GM23248 (cell line): ENCODE measurements around the gene LAPTM5. TPM values are rescaled to one million over a fixed set of nuclear protein-coding genes. Genes with fewer than 3 reads are reported as not detected.

Experiments used
- DNase-seq: peaks from one replicate; pipeline ENCODE4 v3.0.0-alpha.2; 2015
- H2AFZ ChIP-seq: fragments of 200-600 bp; sonication (generic); 2 replicates; pipeline ENCODE4 v1.6.1; 2016; ENCODE audit warnings: antibody characterized with exemption
- H3F3A ChIP-seq: fragments of 200-600 bp; sonication (generic); 2 replicates; pipeline ENCODE4 v1.6.1; 2016; ENCODE audit warnings: mild to moderate bottlenecking, antibody characterized with exemption, mixed run types; ENCODE audit not compliant: insufficient read depth
- H3K27ac ChIP-seq: fragments of 200-600 bp; sonication (generic); 2 replicates; pipeline ENCODE4 v1.5.1; 2016; ENCODE audit warnings: mild to moderate bottlenecking
- H3K27me3 ChIP-seq: fragments of 200-600 bp; sonication (generic); replicated peaks from 2 replicates; pipeline ENCODE4 v1.6.1; 2016; ENCODE audit warnings: mild to moderate bottlenecking; ENCODE audit not compliant: insufficient read depth
- H3K36me3 ChIP-seq: fragments of 200-600 bp; sonication (generic); 2 replicates; pipeline ENCODE4 v1.6.1; 2016; ENCODE audit warnings: low read depth, mild to moderate bottlenecking
- H3K4me1 ChIP-seq: fragments of 200-600 bp; sonication (generic); 2 replicates; pipeline ENCODE4 v1.6.1; 2016; ENCODE audit warnings: mild to moderate bottlenecking; ENCODE audit not compliant: insufficient read depth
- H3K4me2 ChIP-seq: fragments of 200-600 bp; sonication (generic); one replicate; pipeline ENCODE4 v1.6.1; 2016; ENCODE audit warnings: mild to moderate bottlenecking; ENCODE audit not compliant: unreplicated experiment
- H3K4me3 ChIP-seq: fragments of 200-600 bp; sonication (generic); 2 replicates; pipeline ENCODE4 v1.5.1; 2016; ENCODE audit warnings: mild to moderate bottlenecking
- H3K79me2 ChIP-seq: fragments of 200-600 bp; sonication (generic); 2 replicates; pipeline ENCODE4 v1.6.1; 2016; ENCODE audit warnings: mild to moderate bottlenecking; ENCODE audit not compliant: insufficient read depth
- H3K9ac ChIP-seq: fragments of 200-600 bp; sonication (generic); 2 replicates; pipeline ENCODE4 v1.6.1; 2016; ENCODE audit warnings: mild to moderate bottlenecking
- H3K9me2 ChIP-seq: fragments of 200-600 bp; sonication (generic); 2 replicates; pipeline ENCODE4 v1.6.1; 2016; ENCODE audit warnings: mixed run types, mild to moderate bottlenecking, moderate library complexity; ENCODE audit not compliant: insufficient read depth
- H3K9me3 ChIP-seq: fragments of 200-600 bp; sonication (generic); one replicate; pipeline ENCODE4 v1.6.1; 2017; ENCODE audit warnings: low read depth
- H4K20me1 ChIP-seq: fragments of 200-600 bp; sonication (generic); 2 replicates; pipeline ENCODE4 v1.6.0; 2016; ENCODE audit not compliant: insufficient read depth
- EZH2 ChIP-seq: fragments of 200-600 bp; sonication (generic); IDR thresholded peaks from 2 replicates; pipeline ENCODE4 v1.6.1; 2018; ENCODE audit warnings: antibody characterized with exemption, mild to moderate bottlenecking; ENCODE audit not compliant: insufficient read depth, poor library complexity, severe bottlenecking
- EZH2phosphoT487 ChIP-seq: fragments of 200-600 bp; sonication (generic); IDR thresholded peaks from 2 replicates; pipeline ENCODE4 v1.6.1; 2018; ENCODE audit warnings: antibody characterized with exemption, moderate library complexity, mild to moderate bottlenecking, low read depth; ENCODE audit not compliant: insufficient read depth
- WGBS, 2 experiments: methylation state at CpG; one replicate each; pipeline ENCODE4 v1.1.6; 2015 to 2017; ENCODE audit warnings: low lambda C conversion rate in 2 of 2, low coverage in 1 of 2; ENCODE audit errors: missing lambda C conversion rate in 2 of 2; 5-methylcytosine and 5-hydroxymethylcytosine counted together
- in situ Hi-C: fragments of 300-500 bp; cut with MboI; formaldehyde crosslinking; loops from 2 replicates; pipeline ENCODE4 v1.15.0; 2020
- polyA plus RNA-seq: library from polyadenylated mRNA; unstranded; fragments of >200 nt; fragmentation: Nextera tagmentation; extraction: Ambion mirVana; gene quantifications from 2 replicates; pipeline ENCODE4 v1.2.1, GENCODE V29; 2016
- total RNA-seq: library from RNA; depleted of rRNA; stranded (reverse); fragments of >200 nt; shearing (Covaris generic); gene quantifications from 2 replicates; pipeline ENCODE4 v1.2.3, GENCODE V29; 2014

Gene LAPTM5
- total and polyA plus RNA-seq, 2 experiments from 2014 or later = 0.36 TPM; not detected in 1

- Histone ChIP-seq H2AFZ (no peak overlapping the region), H3K27me3 (no peaks in the 10 kb centered on the region), H3K4me2 (no peak overlapping the region), H3K4me1 (0 out of 2 replicates have a peak, but pooled peaks cover 3% of the 10 kb centered on the region), H3K27ac (no peak overlapping the region), H3K9me2 (no peaks in the 10 kb centered on the region), H3K9ac (no peak overlapping the region), H3K79me2 (no peaks in the 10 kb centered on the region), H3F3A (no peaks in the 10 kb centered on the region), H3K9me3 (no peaks in the 10 kb centered on the region), H4K20me1 (no peaks in the 10 kb centered on the region), H3K36me3 (no peaks in the 10 kb centered on the region), H3K4me3 (no peak overlapping the region)
- WGBS, 2 experiments = 80% methylated on average over 9 of the region's 9 CpGs
- peak; percentile 31 for DNase-seq
- in situ Hi-C loops = no loop called here
- no peak for TF ChIP-seq EZH2phosphoT487
- no peak for TF ChIP-seq EZH2
Observed at GRCh38 chr1:30798389-30799232, 41.0 kb upstream of the LAPTM5 start.

DNA sequence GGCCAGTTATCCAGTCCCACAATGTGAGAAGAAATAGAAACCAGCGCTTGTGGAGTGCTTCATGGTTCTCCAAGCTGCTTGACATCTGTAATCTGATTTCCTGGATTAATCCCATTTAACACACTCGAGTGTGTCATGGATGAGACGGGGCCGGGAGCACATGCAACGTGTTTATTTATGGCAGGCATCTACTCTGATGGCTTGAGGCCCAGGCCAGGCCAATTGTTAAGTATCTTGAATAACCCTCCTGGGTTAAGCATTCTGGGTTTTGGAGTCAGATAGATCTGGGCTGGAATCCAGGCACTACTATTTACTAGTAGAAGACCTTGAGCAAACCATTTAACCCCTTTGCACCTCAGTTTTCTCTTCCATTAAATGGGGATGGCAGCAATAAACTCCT is 37.5 kb upstream of the LAPTM5 start:
- Histone ChIP-seq H3K9me2 (no peaks in the 10 kb centered on the region), H3K27me3 (no peaks in the 10 kb centered on the region; the same call in 1 of the 2 replicates), H3K4me1 (0 out of 2 replicates have a peak, but pooled peaks cover 3% of the 10 kb centered on the region), H3K9me3 (no peaks in the 10 kb centered on the region), H3F3A (no peaks in the 10 kb centered on the region), H3K36me3 (no peaks in the 10 kb centered on the region), H3K4me3 (no peak overlapping the region), H3K9ac (no peak overlapping the region), H3K4me2 (no peak overlapping the region), H4K20me1 (no peaks in the 10 kb centered on the region), H2AFZ (no peak overlapping the region), H3K27ac (no peak overlapping the region), H3K79me2 (no peaks in the 10 kb centered on the region)
- no peak for DNase-seq
- 29 to 38% methylated on average over 5 of the region's 5 CpGs for WGBS, 2 experiments
- TF ChIP-seq EZH2 (no peak), EZH2phosphoT487 (no peak)
- in situ Hi-C loops = no loop called here

DNA sequence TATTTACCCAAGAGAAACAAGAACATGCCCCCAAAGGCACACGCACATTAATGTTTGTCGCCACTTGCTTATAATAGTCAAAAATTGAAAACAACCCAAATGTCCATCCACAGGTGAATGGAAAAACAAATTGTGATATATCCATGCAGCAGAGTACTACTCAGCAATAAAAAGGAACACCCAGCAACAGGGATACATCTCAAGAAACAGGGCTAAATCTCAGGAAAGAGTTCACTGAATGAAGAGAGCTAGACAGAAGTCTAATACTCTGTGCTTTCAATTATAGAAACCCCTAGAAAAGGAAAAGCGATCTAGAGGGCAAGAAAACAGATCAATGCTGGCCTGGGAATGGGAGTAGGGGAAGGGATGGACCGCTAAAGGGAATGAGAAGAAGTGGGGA is 36.7 kb upstream of the LAPTM5 start:
- Histone ChIP-seq H2AFZ (no peak overlapping the region), H3K36me3 (no peaks in the 10 kb centered on the region), H3F3A (no peaks in the 10 kb centered on the region), H3K9me2 (no peaks in the 10 kb centered on the region), H3K9ac (no peak overlapping the region), H3K27me3 (no peaks in the 10 kb centered on the region; the same call in 1 of the 2 replicates), H3K9me3 (no peaks in the 10 kb centered on the region), H3K4me3 (no peak overlapping the region), H4K20me1 (no peaks in the 10 kb centered on the region), H3K4me1 (0 out of 2 replicates have a peak, but pooled peaks cover 3% of the 10 kb centered on the region), H3K79me2 (no peaks in the 10 kb centered on the region), H3K4me2 (no peak overlapping the region), H3K27ac (no peak overlapping the region)
- 82 to 90% methylated on average over 4 of the region's 4 CpGs for WGBS, 2 experiments
- DNase-seq = no peak
- TF ChIP-seq EZH2phosphoT487 (no peak), EZH2 (no peak)
- in situ Hi-C loops = no loop called here

- peaks cover 6% of the 10 kb centered on the region; the same call in 1 of the 2 replicates for H3K27me3 ChIP-seq
- 71 to 72% methylated on average over 14 to 16 of the region's 16 CpGs for WGBS, 2 experiments
- H3K79me2 ChIP-seq = no peaks in the 10 kb centered on the region
- H3K9ac ChIP-seq = no peak overlapping the region
- no peak for DNase-seq
- no peaks in the 10 kb centered on the region for H3K4me1 ChIP-seq
- no peaks in the 10 kb centered on the region for H3K9me2 ChIP-seq
- no peaks in the 10 kb centered on the region for H3F3A ChIP-seq
- no peak overlapping the region for H2AFZ ChIP-seq
- no peak overlapping the region for H3K4me2 ChIP-seq
- H3K36me3 ChIP-seq = no peaks in the 10 kb centered on the region
- H3K4me3 ChIP-seq = no peak overlapping the region
- H4K20me1 ChIP-seq = no peaks in the 10 kb centered on the region
- TF ChIP-seq EZH2phosphoT487 (no peak), EZH2 (no peak)
- in situ Hi-C loops = no loop called here
- no peak overlapping the region for H3K27ac ChIP-seq
- H3K9me3 ChIP-seq = no peaks in the 10 kb centered on the region
Observed at GRCh38 chr1:30793209-30793608, 35.6 kb upstream of the LAPTM5 start.
